Caco-2 (cell line): ENCODE data around the gene PRLR. TPM values are rescaled to one million over a fixed set of nuclear protein-coding genes. Genes with fewer than 3 reads are reported as not detected.

ENCODE experiments used
- BruUV-seq: library from RNA; stranded (reverse); fragments of 400-500 nt; replicated peaks from 2 replicates; lab custom pipeline; 2021; lab: Mats Ljungman, UMichigan
- CTCF ChIA-PET: fragments of 300-600 bp; sonication (Branson Sonifier 250); formaldehyde crosslinking; loops from one replicate; lab custom pipeline; 2022; ENCODE audit warnings: antibody characterized with exemption; lab: Charles Lee
- POLR2A ChIA-PET: fragments of 300-600 bp; sonication (Branson Sonifier 250); formaldehyde crosslinking; loops from one replicate; lab custom pipeline; 2022; ENCODE audit warnings: antibody characterized with exemption; lab: Charles Lee
- DNase-seq, 2 experiments: peaks; one replicate each; pipeline versions ENCODE4 v3.0.0 to v3.0.0-alpha.2; 2020 to 2022
- H3K27me3 ChIP-seq: replicated peaks from 2 replicates; pipeline ENCODE4 v1.6.0; 2011; ENCODE audit warnings: low read length; ENCODE audit not compliant: control insufficient read depth, insufficient read depth
- H3K36me3 ChIP-seq: 2 replicates; pipeline ENCODE4 v1.5.1; 2011; ENCODE audit warnings: low read length; ENCODE audit not compliant: control insufficient read depth, insufficient read depth
- H3K4me1 ChIP-seq: fragments of 250-450 bp; sonication (Bioruptor Pico); 2 replicates; pipeline ENCODE4 v1.5.1; 2020; ENCODE audit warnings: mild to moderate bottlenecking
- H3K4me3 ChIP-seq: 2 replicates; pipeline ENCODE4 v1.5.1; 2011; ENCODE audit warnings: low read depth, mild to moderate bottlenecking, control low read depth, low read length
- H3K9me3 ChIP-seq: fragments of 250-450 bp; sonication (Bioruptor Pico); 2 replicates; pipeline ENCODE4 v1.5.1; 2020; ENCODE audit warnings: mild to moderate bottlenecking, moderate library complexity
- H3K27ac Mint-ChIP-seq: one replicate; pipeline ENCODE4 v1.8.0; 2022; ENCODE audit warnings: mixed read lengths; ENCODE audit not compliant: unreplicated experiment
- H3K27me3 Mint-ChIP-seq: one replicate; pipeline ENCODE4 v1.8.0; 2022; ENCODE audit warnings: mixed read lengths; ENCODE audit not compliant: insufficient read depth, unreplicated experiment
- H3K36me3 Mint-ChIP-seq: one replicate; pipeline ENCODE4 v1.8.0; 2022; ENCODE audit warnings: mild to moderate bottlenecking, mixed read lengths; ENCODE audit not compliant: insufficient read depth, unreplicated experiment
- H3K4me1 Mint-ChIP-seq: one replicate; pipeline ENCODE4 v1.8.0; 2022; ENCODE audit warnings: low read depth, mixed read lengths; ENCODE audit not compliant: unreplicated experiment
- H3K4me3 Mint-ChIP-seq: one replicate; pipeline ENCODE4 v1.8.0; 2022; ENCODE audit warnings: mild to moderate bottlenecking, moderate library complexity, mixed read lengths; ENCODE audit not compliant: unreplicated experiment
- H3K9me3 Mint-ChIP-seq: one replicate; pipeline ENCODE4 v1.8.0; 2022; ENCODE audit warnings: mixed read lengths; ENCODE audit not compliant: unreplicated experiment
- CTCF ChIP-seq, 2 experiments: fragments of 200-600 bp in 1 of 2; IDR thresholded peaks; 1 replicate in 1 of 2; 2 replicates in 1 of 2; pipeline versions ENCODE4 v1.5.1 to v1.8.0; 2011 to 2022; ENCODE audit warnings: antibody characterized with exemption in 1 of 2, control low read depth in 1 of 2, inconsistent platforms in 1 of 2, low read depth in 1 of 2, low read length in 1 of 2, mild to moderate bottlenecking in 1 of 2, moderate library complexity in 1 of 2; ENCODE audit not compliant: insufficient read depth in 1 of 2, severe bottlenecking in 1 of 2, unreplicated experiment in 1 of 2
- intact Hi-C: fragments of 100-400 bp; cut with micrococcal nuclease; formaldehyde crosslinking; loops from one replicate; pipeline ENCODE4 v1.10.0; 2022; ENCODE audit not compliant: unreplicated experiment
- total RNA-seq: library from RNA; stranded (reverse); gene quantifications from 2 replicates; pipeline ENCODE4 v1.2.3, GENCODE V29; 2022

The PRLR gene
- total RNA-seq, 1 experiment from 2014 or later: 2.3 TPM

DNA sequence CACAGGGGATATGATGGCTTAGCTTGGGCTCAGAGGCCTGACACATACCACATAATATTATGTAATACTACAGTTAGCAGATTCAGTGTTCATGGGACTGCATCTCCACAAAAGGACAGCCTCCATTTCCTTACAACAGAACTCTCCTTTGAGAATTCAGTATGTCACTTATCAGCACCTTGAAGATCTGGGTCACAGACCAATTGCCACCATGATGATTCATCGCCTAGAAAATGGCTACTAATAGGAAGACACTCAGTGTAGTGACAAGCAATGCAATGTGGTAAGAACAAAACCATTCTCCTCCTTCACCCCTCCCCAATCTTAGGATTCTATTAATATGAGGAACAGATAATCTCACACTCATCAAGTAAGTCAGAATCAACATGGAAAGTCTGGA, 38.7 kb upstream of the PRLR start:
- Histone ChIP-seq H3K9me3 (no peaks in the 10 kb centered on the region), H3K36me3 (no peaks in the 10 kb centered on the region), H3K4me3 (no peak overlapping the region), H3K27me3 (no peaks in the 10 kb centered on the region), H3K4me1 (no peaks in the 10 kb centered on the region)
- no peak overlapping the region for H3K4me3 Mint-ChIP-seq
- no peaks in the 10 kb centered on the region for H3K27me3 Mint-ChIP-seq
- ChIA-PET POLR2A (no interaction called here), CTCF (no interaction called here)
- H3K36me3 Mint-ChIP-seq: no peaks in the 10 kb centered on the region
- peaks cover 11% of the 10 kb centered on the region for H3K9me3 Mint-ChIP-seq
- no peak for TF ChIP-seq CTCF (IDR thresholded peaks at IDR 0.05; ENCODE audit: insufficient read depth in 1 of 2, low read depth in 1 of 2, low read length in 1 of 2, severe bottlenecking in 1 of 2, unreplicated experiment in 1 of 2)
- DNase-seq: no peak
- intact Hi-C loops: no loop called here
- BruUV-seq: no TSS peak
- no peak overlapping the region for H3K27ac Mint-ChIP-seq
- H3K4me1 Mint-ChIP-seq: no peaks in the 10 kb centered on the region

- H3K27ac Mint-ChIP-seq: no peak overlapping the region
- intact Hi-C loops: no loop called here
- Histone ChIP-seq H3K27me3 (no peaks in the 10 kb centered on the region), H3K36me3 (no peaks in the 10 kb centered on the region), H3K9me3 (no peaks in the 10 kb centered on the region), H3K4me3 (no peak overlapping the region), H3K4me1 (no peaks in the 10 kb centered on the region)
- no peaks in the 10 kb centered on the region for H3K4me1 Mint-ChIP-seq
- no peak for TF ChIP-seq CTCF (IDR thresholded peaks at IDR 0.05; ENCODE audit: insufficient read depth in 1 of 2, low read depth in 1 of 2, low read length in 1 of 2, severe bottlenecking in 1 of 2, unreplicated experiment in 1 of 2)
- H3K4me3 Mint-ChIP-seq: no peak overlapping the region
- H3K27me3 Mint-ChIP-seq: no peaks in the 10 kb centered on the region
- ChIA-PET POLR2A (no interaction called here), CTCF (no interaction called here)
- H3K36me3 Mint-ChIP-seq: no peaks in the 10 kb centered on the region
- no peaks in the 10 kb centered on the region for H3K9me3 Mint-ChIP-seq
- no peak for DNase-seq
- BruUV-seq: no TSS peak
Measured at GRCh38 chr5:35266276-35266675, 36.0 kb upstream of the PRLR start.

- CTCF ChIA-PET: no interaction called here
- POLR2A ChIA-PET: no interaction called here
- intact Hi-C loops: no loop called here
Measured at GRCh38 chr5:35264509-35264908, 34.2 kb upstream of the PRLR start.

More at GRCh38 chr5:35264509-35264908, 34.2 kb upstream of the PRLR start:
- Histone ChIP-seq H3K9me3 (no peaks in the 10 kb centered on the region), H3K4me1 (no peaks in the 10 kb centered on the region), H3K36me3 (no peaks in the 10 kb centered on the region), H3K27me3 (no peaks in the 10 kb centered on the region), H3K4me3 (no peak overlapping the region)
- no peak for TF ChIP-seq CTCF (IDR thresholded peaks at IDR 0.05; ENCODE audit: insufficient read depth in 1 of 2, low read depth in 1 of 2, low read length in 1 of 2, severe bottlenecking in 1 of 2, unreplicated experiment in 1 of 2)
- Mint-ChIP-seq H3K27ac (no peak overlapping the region), H3K4me1 (no peaks in the 10 kb centered on the region), H3K36me3 (no peaks in the 10 kb centered on the region), H3K9me3 (no peaks in the 10 kb centered on the region), H3K27me3 (no peaks in the 10 kb centered on the region), H3K4me3 (no peak overlapping the region)
- no peak for DNase-seq
- BruUV-seq: no TSS peak
